ENCODE data around the gene APOD.

GRCh38 chr3:195570912-195571311 lies 12.8 kb downstream of the APOD start:
- no peak for TF ChIP-seq ZNF565 (CRISPR knock-in tag; conservative IDR thresholded peaks at IDR 0.05; ENCODE audit: low read depth)
- TF ChIP-seq ZFP3 (CRISPR knock-in tag; IDR thresholded peaks at IDR 0.05): no peak
- no peak for TF ChIP-seq CREB5 (CRISPR knock-in tag; IDR thresholded peaks at IDR 0.05; ENCODE audit: low read depth)
- no peak for TF ChIP-seq PATZ1 (CRISPR knock-in tag; IDR thresholded peaks at IDR 0.05; ENCODE audit: borderline replicate concordance)
- TF ChIP-seq ZC3H10 (CRISPR knock-in tag; IDR thresholded peaks at IDR 0.05): no peak
- no peak for TF ChIP-seq ISL1 (CRISPR knock-in tag; IDR thresholded peaks at IDR 0.05)
- TF ChIP-seq ZNF70 (CRISPR knock-in tag; IDR thresholded peaks at IDR 0.05): no peak
- no peak for TF ChIP-seq POU6F1 (CRISPR knock-in tag; IDR thresholded peaks at IDR 0.05; ENCODE audit: borderline replicate concordance, low read depth)
- no peak for TF ChIP-seq TCF4 (CRISPR knock-in tag; IDR thresholded peaks at IDR 0.05; ENCODE audit: borderline replicate concordance)
- no peak for TF ChIP-seq ZNF8 (CRISPR knock-in tag; IDR thresholded peaks at IDR 0.05)
- TF ChIP-seq ARNTL (CRISPR knock-in tag; IDR thresholded peaks at IDR 0.05; ENCODE audit: borderline replicate concordance, low read depth): no peak
